Kasumi-1 (cell line): ENCODE measurements around the gene TSBP1.

ENCODE experiments used
- DNase-seq, 2 experiments: peaks; one replicate each; lab custom pipeline; 2025; lab: John Stamatoyannopoulos, UW

Gene TSBP1, protein sequence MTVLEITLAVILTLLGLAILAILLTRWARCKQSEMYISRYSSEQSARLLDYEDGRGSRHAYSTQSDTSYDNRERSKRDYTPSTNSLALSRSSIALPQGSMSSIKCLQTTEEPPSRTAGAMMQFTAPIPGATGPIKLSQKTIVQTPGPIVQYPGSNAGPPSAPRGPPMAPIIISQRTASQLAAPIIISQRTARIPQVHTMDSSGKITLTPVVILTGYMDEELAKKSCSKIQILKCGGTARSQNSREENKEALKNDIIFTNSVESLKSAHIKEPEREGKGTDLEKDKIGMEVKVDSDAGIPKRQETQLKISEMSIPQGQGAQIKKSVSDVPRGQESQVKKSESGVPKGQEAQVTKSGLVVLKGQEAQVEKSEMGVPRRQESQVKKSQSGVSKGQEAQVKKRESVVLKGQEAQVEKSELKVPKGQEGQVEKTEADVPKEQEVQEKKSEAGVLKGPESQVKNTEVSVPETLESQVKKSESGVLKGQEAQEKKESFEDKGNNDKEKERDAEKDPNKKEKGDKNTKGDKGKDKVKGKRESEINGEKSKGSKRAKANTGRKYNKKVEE

DNA sequence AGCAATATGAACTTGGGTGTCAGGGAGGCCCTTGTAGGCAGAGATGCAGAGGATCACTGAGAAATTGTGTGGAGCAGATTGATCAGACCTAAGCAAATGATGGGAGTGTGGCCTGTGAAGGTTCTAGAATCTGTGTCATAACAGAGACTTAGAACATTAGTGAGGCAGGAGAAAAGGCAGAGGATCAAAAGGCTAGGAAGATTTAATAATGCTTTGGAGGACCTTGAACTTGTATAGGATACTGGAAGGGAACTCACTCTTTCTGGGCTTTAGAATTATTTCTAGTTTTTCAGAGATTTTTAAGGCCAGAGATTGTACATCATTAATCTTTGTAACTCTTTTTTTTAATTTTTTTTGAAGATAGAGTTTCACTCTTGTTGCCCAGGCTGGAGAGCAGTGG lies at the start of gene TSBP1:
Gene TSBP1, minus strand, starts transcription at position 101 of the 400 bp plus-strand sequence. CDS start 197 bp downstream, outside the sequence.
- no peak for DNase-seq

DNA sequence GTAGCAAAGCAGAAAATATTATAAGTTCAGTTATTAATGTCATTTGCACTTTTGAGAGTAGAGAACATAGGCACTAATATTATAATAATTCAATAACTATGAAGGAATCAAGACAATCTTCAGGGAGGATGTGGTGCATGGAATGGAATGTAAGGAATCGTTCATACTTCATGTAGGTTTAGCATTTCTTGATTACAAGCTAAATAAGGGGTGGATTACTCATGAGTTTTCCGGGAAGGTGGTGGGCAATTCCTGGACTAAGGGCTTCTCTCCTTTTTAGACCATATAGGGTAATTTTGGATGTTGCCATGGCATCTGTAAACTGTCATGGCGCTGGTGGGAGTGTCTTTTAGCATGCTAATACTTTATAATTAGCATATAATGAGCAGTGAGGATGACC lies 44.3 kb upstream of the TSBP1 start:
- DNase-seq: no peak

DNA sequence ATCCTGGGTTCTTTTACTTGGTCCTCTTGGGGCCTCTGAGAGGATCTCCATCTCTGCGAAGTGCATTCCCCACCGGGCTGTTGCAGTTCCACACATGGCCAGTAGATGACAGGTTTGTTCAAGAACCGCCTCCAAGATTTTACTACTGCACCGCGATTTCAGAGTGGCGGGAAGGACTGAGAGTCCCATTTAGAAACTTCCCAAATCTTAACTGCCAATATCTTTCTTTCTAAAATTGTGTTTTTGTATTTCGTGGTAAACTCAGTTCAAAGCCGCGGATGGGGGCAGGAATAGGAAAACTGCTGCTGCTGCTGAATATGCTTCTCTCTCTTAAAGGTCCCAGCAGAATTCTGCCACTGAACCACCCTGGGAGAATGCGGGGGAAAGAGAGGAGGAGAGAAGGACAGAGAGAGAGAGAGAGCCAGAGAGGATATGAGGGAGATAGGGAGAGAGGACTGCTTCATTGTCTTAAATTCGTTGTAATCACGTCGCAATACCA lies 43.9 kb upstream of the TSBP1 start:
- peak; percentile 75 to 80 for DNase-seq

DNA sequence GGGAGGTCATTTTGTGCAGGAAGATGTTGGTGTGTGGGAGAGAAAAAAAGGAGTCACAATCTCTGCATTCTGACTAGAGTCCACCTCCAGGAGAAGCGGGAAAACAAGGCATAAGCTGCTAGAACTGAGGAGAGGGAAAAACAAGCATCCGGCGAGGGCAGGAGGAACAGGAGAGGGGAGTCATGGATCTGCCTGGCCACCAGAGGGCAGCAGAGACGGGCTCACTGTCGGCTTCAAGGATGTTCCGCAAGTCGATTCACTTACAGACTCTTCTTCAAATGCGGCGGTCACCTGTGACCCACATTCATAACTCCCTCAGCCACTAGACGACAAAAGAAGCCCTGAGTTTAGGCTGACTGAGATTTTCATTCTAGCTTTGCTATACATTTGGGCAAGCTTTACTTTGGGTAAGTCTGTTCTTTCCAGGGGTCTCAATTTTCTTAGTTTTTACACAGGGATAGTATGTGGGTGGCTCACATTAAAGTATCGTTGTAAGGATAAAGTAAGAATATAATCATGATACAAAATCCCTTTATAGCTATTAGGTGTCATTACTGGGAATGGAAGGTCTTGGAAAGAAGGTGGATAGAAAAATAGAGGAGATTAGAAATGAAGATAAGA lies 41.8 kb upstream of the TSBP1 start:
- DNase-seq: peak; percentile 66 to 70

DNA sequence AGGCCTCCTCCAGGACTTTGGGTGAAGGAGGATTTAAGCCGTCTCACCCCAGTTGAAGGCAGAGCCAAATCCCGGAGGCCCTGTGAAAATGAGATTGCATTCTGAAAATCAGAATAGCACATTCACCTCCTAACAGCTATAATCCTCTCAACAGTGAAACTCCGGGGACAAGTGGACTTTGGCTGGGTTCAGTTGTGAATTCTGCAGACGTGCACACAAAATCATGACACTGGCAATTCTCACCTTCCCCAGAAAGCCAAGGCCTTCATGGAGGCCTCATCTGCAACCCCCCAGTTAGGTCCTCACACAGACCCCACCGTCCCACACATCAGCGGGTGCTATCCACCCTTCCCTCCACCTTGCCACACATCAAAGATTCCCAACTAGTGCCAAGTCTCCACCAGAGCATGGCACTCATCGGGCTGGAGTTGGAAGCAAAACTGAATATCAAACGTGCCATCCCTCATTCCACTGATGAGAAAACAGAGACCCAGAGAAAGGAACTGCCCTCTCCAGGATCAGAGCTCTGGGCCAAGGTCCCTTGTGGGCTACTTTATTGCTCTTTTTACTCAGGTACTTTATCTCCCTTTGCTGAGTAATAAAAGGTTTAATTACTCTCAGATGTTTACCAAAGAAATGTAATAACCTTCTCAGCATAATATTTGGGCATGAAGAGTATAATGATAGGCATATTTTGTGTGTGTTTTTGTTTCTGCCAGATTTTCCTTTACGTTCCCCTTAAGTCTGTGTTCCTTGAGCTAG lies 40.0 kb upstream of the TSBP1 start:
- no peak for DNase-seq

DNA sequence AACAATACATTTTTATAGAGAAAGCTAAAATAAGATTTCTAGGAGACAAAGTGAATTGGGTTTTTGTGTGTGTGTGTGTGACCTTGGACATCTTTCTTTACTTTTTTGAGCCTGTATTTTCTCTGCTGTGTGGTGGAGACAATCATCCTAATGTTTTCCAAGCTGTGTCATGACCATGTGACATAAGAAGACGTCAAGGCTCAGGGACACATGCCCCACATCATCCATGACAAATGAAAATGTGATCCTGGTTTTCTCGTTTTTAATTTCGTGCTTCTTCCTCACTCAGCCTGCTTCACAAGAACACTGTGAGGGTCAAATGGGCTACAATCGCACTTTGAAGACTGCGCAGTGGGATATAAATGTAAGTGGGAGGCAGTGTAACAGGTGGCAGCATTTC lies 39.2 kb upstream of the TSBP1 start:
- DNase-seq: no peak

DNA sequence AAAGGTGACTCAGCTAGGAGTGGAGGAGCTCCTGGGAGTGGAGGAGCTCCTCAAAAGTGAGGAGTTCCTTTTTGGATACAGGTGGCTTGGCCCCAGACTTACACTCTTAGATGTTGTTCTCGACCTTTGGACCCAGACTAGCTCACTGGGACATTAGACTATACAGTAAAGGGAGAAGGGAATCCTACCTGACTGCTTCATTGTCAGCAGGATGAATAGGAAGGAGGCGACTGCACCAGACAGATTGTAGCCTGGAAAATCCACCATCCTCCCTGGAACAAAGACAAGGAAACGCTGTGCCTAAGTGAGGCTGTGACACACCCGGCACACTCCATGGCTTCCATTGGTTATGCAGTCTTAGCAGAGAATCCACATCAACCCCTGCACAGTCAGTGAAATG lies 35.2 kb upstream of the TSBP1 start, which contains the start of gene BTNL2:
Gene BTNL2, minus strand, starts transcription at position 325 of the 400 bp plus-strand sequence. Its CDS starts 58 bp downstream, at position 267.
- DNase-seq: no peak

DNA sequence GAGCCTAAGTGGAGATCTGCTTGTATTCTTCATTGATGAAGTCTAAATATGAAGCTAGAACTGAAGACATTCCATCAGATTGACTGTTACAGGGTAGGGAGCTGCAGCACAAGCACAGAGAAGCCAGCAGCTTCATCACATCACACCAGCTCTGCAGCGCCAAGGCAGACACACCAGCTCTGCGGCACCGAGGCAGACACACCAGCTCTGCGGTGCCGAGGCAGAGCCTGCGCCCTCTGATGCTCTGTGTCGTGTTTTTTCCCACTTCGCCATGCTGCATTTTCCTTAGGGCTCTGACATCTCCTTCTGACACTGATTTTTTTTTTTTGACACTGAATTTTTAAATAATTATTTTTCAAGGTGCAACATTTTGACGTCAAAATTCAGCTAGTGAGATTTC lies 34.5 kb upstream of the TSBP1 start:
- no peak for DNase-seq

DNA sequence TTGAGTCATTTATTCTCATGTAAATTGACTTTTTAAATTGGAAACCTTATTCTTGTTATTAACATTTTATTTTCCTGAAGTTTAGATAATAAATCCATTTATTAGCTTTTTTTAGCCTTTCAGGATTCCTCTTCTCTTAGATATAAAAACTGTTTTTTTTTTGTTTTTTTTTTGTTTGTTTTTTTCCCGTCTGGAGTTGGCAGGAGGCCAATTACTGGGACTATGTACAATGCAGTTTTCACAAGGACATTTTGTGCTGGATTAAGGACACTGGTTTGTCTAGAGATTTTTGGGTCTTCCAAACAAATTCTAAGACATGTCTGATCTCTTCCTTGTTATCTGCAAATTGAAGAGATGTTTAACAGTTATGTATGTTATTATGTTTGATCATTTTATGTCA lies 34.0 kb upstream of the TSBP1 start:
- DNase-seq: no peak

DNA sequence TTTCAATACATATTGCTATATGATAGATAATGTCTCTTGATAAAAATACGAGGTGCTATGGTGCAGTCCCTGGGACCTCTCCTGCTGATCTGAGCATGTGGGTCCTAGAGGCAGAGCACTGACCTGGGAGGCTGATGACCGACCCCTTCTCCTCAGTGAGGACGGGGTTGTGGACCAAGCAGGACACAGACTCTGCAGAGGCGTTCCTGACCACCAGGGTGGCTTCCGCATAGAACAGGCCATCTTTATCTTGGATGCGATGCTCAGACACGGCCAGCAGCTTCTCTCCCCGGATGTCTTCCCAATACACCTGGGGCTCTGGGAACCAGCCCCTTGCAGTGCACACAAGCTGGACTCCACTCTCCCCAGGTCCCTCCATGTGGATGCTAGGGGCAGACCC lies 31.1 kb upstream of the TSBP1 start:
- DNase-seq: no peak

DNA sequence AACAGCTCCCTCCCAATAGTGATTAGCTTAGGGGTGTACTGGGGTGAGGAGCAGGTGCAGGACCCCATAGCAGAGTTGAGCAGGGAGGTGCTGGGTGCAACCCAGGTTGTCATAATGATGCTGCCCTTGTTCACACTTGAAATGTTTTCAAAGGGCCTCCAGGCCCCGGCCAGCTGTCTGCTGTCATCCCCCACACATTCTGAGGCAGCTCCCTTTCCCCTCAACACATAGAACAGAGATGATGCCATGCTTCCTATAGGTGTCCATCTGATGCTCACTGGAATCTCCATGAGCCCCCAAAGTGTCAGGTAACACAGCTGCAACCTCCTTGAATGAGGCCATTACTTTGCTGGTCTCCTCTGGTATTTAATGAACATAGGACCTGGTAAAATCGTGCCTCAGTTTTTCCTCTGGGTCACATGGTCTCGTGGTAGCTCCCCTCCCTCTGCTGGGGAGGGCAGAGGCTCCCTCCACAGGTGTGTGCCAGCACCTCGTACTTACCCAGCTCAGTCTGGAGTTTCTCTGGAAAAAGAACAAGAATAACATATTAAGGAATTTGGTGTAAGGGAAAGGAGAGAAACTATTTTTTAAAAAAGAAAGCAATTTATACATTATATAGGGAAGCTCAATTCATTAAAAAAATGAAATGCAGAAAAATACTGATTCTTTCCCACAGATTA lies 29.7 kb upstream of the TSBP1 start:
- no peak for DNase-seq

DNA sequence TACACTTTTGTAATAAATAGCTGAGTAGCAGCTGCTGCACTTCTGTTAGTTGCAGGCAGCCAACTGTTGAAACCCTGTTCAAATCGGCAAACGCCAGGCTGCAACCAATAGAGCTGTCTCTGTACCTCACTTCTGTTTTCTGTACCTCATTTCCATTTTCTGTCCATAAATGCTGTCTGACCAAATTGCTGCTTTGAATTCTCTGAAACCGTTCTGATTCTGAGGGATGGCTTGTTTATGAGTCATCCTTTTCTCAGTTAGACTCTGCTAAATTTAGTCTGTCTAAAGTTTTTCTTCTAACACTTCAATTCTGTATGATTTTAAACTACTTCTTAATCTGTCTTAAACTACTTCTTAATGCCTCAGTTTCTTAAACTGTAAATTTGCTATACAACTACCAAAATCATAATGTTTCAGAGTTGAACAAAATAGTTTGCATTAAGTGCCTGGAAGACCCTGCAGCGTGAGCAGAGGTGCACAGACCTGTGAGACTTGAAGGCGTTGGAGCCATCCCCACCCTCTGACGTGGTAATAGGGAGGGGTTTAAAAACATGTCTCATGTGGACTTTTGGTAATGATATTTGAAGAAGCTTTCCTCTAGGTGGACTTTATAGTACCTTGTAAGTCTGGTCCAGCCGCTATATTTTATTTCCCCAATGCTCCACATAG lies 25.7 kb upstream of the TSBP1 start:
- DNase-seq: no peak

DNA sequence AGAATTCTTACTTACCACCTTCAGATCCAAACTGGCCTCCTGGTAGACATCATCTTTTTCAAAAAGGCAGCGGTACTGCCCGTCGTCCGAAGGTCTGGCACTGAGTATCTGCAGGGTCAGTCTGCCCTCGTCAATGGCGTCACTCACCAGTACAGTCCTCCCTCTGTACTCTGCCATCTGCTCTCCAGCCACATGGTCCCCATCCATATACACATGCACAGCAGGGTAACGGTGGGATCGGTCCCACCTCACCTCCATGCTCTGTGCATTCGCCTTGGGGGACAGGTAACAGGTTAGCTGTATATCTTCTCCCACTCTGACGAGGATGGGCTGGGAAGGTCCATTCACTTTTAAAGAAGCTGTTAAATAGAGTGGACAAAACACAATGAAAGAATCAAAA lies 24.3 kb upstream of the TSBP1 start:
- DNase-seq: no peak

DNA sequence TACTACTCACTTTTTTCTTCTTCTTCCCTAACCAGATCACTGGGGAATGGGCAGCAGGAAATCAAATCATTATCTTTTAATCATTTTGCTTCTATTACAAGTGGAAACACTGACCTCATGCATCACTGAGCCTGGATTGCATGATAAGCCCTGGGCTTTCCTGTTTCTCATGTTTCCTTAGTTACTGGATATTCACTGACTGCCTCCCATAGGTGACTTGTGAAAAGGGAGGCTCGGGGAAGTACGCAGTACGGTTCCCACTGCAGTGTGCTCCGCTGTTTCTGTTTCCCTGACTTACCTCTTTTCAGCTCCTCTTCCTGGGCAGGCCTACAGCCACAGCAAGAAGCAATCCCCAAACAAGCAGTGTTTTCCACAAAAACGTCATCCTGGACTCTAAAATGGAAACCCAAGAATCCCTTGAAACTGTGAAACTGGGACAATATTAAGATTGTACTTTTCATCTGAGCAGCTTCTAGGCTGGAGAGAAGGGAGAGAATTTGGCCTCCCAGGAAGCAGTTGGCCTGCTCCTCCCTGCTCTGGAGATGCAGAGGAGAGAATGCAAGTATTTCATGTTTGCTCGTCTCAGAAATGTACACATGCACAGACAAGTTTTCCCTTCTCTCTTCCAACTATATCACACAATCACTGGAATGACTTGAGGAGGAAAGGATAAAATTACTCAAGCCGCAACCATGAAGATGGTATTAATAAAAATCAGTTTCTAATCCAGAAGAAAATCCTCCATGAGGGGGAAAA lies 22.1 kb upstream of the TSBP1 start:
- DNase-seq: no peak

DNA sequence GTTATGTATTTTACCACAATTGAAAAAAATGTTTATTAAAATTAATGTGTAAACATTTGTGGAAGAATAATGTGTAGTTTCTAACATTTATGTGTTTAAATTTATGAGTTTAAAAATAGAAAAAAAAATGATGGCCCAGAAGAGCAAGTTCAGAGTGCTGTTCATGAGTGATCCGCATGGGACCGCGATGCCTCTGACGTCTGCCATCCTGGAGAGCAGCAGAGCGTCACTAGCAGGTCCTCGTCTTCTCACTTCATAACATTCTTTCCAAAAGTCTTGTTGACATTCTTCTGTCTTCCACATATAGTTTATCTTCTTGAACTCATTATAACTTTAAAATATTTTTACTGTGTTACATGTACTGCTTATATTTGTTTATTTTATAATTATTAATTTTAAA lies 19.8 kb upstream of the TSBP1 start:
- no peak for DNase-seq

DNA sequence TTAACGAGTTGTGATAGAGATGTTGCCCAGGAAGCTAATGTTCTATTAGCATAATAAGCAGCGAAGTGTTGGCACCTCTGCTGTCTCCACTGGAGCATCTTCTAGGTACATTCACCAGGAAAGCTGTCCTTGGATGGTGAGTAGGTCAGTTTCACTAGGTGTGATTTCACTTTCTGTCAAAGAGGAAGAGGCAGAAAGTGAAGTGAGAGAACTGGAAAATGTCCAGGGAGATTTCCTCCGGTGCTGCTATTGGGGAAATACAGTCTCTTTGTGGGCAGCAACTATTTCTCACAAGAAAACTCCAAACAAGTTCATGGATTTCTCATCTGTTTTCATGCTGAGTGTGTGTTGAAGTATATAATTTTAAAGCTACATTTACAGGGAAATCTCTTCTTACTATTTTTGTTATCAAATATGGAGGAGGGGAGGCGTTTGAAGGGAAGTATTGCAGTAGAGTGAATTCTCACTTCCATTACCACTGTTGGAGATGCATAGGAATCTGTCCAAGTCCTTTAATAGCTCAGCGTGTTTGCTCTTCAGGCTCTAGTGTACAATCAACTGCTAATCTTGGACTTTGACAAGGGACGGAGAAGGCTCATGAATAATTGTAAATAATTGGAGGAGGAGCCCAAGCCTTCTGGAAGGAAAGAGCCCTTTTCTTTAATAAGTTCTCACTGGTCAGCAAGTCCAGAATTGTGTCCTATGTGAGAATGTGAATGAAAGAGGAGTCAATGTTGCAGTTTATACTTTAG lies 16.1 kb upstream of the TSBP1 start:
- no peak for DNase-seq

DNA sequence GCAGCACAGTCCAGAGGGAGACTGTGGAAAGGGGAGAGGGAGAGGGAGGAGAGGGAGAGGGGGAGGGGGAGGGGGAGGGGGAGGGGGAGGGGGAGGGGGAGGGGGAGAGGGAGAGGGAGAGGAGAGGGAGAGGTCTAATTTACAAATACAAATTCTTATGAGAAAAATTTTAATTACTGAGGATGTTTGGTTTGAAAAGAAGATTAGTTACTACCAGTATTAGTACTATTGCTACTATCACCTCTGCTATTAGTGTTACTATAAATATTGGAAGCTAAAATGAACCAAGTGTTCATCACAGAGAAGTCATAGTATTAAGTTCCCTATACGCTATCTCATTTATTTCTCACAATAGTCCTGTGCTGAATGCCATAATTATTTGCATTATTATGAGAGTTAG lies 14.3 kb upstream of the TSBP1 start:
- DNase-seq: no peak

DNA sequence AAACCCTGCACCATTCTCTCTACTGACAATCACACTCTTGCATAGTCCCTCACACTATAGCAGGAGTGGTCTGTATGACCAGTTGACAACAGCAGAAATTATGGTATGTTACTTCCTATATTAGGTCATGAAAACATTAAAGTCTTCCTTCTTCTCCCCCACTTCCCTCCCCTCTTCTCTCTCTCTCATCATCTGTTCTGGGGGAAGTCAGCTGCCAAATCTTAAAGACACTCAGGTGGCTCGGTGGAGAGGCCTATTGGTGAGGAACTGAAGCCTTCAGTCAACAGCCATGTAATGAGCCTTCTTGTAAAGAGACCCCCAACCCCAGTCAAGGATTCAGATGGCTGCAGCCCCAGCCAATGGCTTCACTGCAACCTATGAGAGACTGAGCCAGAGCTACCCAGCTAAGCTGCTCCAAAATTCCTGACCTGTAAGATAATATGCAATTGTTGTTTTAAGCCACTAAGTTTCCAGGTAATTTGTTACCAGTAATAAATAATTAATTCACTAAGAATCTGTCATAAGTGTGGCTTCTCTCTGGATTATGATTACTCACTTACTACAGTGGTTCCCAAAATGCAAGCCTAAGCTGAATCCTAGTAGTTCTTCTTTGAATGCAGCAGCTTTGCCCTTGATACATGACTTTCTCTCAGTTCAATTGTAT lies 11.2 kb upstream of the TSBP1 start:
- no peak for DNase-seq

DNA sequence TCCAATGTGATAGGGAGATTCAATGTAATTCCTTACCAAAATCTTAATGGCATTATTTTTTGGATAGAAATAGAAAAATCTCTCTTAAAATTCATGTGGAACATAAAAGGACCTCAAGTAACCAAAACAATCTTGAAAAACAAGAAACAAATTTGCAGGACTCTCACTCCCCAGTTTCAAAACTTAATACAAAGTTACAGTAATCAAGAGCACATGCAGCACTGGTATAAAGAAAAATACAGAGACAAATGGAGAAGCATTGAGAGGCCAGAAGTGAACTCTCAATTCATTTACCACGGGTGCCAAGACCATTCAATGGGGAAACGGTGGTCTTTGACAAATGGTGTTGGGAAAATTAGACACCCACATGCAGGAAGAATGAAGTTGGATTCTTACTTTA lies 7.8 kb upstream of the TSBP1 start:
- DNase-seq: no peak
